GM19023 (cell line): ENCODE measurements around the gene GCC1.
A peak's percentile ranks its signal among the peaks of the same experiment; 100 is the strongest.
"Not testable (repeated sequence)": the region's sequence is repeated elsewhere in the genome, so short reads cannot be mapped to it uniquely, and the experiment has no call there.

Source experiments
- ATAC-seq: cut with Tn5 transposase; IDR thresholded peaks from one replicate; pipeline ENCODE4 v1.9.1; 2021; ENCODE audit warnings: mild to moderate bottlenecking, moderate library complexity; ENCODE audit not compliant: unreplicated experiment

The GCC1 gene

DNA sequence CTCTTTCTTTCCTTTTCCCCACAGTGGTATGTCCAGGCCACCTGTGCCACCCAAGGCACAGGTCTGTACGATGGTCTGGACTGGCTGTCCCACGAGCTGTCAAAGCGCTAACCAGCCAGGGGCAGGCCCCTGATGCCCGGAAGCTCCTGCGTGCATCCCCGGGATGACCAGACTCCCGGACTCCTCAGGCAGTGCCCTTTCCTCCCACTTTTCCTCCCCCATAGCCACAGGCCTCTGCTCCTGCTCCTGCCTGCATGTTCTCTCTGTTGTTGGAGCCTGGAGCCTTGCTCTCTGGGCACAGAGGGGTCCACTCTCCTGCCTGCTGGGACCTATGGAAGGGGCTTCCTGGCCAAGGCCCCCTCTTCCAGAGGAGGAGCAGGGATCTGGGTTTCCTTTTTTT, 5.8 kb upstream of the GCC1 start:
- no peak for ATAC-seq

DNA sequence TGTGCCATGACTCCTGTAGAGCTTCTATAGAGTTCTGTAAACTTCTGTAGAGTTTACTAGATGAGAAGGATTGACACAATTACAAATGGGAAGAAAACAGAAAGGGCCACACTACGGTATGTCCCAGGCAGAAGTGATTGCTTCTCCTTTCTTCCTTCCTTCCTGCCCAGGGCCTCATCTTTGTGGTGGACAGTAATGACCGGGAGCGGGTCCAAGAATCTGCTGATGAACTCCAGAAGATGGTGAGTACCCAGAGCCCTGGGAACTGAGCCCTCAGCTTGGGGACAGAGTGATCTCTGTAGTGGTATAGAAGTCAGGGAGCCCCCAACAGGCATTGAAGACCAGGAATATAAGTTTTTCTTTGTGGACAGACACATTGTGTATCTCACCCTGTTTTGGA, 4.5 kb upstream of the GCC1 start:
- no peak for ATAC-seq

DNA sequence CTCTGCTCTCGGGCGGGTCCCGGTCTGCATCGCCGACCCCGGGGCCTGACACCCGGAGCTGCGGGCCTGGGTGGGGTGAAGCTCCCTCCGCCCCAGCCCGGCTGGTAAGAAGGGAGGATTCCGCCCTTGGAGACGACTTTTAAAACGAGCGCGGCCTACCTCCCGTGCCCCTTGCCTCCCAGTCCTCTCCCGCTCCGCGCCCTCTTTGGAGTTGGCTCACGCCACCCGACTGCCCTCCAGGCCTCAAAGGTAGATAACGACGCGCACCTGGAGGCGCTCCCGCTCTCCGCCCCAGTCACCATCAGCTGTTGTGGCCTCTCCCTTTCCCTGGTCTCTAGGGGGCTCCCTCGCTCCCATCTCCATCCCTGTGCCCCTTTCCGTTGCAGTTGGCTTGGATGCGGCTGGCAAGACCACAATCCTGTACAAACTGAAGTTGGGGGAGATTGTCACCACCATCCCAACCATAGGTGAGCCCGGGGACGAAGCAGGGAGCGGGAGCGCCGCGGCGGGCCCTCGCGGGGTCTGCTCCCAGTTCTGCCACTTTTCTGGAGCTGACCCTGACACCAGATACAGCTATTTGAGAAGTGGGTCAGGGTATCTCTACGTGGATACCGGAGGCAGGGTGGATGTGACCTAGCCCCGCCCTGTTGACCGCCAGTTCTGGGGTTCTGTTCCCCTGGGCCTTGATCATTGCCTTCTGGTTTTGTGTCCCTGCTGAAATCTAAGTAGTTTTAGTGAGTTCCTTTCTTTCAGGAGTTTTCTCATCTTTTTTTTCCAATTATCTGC, 3.5 kb upstream of the GCC1 start:
- peak; percentile 12 for ATAC-seq

DNA sequence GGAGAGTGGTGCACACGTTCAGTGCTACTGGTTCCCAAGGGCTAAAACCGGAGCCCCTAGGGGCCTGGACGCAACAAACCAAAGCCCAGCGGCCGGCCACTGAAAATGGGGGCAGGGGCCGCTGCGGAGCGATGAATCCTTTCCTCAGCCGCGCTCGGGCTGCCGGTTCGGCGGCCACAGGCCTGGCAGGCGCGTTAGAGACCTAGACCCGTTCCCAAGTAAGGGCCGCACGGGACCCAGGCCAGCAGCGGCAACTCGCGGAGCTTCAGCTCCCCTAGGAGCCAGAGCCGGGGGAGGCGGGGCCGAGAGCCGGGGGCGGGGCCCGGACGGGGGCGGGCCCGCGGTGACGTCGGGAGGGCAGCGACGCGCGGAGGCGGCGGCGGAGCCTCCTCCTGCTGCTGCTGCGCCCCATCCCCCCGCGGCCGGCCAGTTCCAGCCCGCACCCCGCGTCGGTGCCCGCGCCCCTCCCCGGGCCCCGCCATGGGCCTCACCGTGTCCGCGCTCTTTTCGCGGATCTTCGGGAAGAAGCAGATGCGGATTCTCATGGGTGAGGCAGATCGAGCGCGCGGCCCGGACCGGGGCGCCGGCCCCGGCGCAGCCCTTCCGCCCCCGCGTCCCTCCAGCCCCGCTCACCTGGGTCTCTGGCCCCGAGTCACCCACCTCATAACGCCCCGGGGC, 2.8 kb upstream of the GCC1 start, which contains the start of gene ARF5:
ARF5 (plus strand) TSS at position 393 of the 678 bp plus-strand sequence; CDS start at position 481, 88 bp downstream.
- peak; percentile 78 for ATAC-seq

DNA sequence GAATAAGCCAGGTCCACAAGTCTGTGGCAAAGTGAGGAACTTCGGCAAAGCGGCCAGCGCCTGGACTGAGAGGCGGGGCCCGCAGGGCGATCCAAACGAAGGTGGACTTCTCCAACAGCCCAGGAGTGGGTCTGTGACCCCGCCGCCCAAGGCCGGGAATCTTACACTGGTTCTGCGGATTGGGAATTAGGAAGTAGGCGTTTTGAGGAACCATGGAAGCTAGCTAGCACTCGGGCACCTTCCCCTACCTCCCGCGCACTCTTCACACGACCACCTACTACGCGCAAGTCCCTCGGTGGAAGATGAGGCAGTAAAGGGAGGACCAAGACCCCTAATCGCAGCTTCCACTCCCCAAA, 2.2 kb upstream of the GCC1 start:
- ATAC-seq: no peak

DNA sequence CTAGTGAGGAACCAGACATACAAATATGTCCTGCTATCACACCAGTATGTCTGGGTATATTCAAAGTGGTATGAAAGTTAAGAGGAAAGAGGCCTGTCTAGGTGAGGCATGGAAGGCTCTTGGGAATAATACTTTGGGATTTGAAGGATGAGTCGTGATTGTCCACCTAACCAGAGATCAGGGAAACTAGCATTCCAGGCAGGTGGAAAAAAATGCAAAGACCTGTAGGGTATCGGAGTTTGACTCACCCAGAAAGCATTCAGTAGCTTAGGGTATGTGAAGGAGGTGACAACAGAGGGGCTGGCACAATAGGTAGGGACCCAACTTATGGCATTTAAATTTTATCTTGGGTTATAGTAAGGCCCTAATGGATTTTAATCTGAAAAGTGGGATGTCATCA, 950 bp upstream of the GCC1 start:
- no peak for ATAC-seq

DNA sequence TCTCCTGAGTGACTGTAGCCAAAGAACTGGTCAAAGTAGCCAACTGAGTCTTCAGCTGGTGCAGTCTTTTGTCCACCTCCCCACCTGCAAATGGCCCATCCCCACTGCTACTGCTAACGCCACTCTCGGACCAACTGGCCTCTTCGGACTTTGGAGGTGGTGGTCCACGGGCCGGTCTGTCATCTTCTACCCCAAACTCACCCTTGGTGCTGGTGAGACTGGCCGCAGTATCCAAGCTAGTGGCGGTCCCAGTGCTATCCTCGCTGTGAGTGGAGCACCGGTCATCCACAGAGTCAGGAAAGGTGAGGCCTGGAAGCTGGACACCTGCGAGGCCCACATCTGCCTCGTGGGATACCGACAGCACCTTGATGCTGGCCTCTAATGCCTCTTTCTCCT, 750 bp downstream of the GCC1 start:
- no peak for ATAC-seq

DNA sequence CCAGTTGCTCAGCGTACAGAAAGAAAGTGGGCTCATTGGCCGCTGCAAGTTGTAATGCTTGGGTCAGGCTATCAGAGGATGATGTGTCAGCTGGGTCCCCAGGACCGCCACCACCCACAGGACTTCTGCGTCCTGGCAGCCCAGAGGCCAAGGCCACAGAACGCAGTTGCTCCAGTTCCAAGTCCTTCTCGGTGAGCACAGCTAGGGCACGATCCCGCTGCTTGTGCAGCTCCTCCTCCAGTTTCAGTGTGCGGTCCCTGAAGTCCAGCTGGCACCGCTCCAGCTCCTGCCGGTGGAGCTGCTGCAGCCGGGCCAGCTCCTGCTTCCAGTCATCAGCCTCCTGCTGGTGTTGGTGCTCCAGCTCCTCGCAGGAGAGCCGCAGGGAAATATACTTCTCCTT, 3.0 kb downstream of the GCC1 start:
- no peak for ATAC-seq

DNA sequence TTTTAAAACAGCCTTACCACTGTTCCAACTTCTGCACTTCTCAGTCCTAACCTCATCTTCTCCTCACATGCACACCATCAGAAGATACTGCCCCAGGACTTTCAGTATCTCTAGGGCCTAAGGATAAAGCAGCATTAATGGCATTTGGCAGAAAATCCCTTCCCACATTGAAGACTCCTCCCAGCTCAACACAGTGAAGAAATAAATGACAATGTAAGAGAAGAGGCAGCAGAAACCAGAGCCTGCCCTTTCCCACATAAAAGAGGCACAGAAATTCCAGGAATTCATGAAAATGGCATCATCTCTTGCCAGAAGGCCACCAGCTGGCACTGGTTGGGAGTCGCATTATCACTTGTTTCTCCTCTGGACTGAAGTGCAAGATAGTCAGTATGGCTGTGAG, 3.7 kb downstream of the GCC1 start:
- no peak for ATAC-seq

DNA sequence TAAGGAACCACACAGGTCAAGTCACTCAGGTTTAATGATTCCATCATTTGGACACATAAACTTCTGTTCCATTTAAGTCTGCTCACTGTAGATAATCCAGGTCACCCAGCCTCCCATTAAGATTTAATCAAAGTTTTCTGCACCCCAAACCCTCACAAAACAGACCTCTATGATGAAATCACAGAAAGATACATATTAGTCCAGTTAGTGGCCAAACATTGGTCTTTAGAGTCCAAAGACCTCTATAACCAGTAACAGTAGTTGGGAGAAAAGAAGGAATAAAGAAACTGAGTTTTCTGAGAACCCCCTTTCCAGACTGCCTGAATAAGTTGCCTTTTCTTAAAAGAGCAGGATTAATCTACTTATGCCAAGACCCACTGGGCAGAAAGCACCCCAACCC, 4.8 kb downstream of the GCC1 start:
- no peak for ATAC-seq

DNA sequence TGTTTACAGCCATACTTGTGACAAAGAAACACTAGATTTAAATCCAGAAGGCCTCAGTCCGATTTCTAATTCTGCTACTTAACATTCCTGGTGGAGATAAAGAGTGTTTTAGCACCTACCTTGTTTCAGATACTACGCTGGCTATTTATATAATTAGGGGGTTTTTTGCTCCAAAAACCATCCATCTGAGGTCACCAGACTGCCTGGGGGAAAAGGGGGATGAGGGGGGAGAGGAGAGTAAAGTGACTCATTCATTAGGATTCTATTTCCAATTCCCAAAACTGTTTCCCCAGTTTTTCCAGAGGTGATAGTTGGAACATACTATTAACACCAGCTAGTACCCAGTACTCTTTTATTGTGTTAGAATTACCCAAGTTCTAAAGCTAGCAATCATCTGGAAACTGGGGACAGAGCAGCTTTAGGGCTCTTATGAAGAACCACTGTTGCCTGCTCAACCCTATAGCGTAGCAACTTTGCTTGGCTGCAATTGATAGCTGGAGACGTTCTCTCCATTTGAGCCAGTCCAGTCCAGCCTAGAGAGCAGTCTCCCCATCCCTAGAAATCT, 6.6 kb downstream of the GCC1 start:
- ATAC-seq: no peak

DNA sequence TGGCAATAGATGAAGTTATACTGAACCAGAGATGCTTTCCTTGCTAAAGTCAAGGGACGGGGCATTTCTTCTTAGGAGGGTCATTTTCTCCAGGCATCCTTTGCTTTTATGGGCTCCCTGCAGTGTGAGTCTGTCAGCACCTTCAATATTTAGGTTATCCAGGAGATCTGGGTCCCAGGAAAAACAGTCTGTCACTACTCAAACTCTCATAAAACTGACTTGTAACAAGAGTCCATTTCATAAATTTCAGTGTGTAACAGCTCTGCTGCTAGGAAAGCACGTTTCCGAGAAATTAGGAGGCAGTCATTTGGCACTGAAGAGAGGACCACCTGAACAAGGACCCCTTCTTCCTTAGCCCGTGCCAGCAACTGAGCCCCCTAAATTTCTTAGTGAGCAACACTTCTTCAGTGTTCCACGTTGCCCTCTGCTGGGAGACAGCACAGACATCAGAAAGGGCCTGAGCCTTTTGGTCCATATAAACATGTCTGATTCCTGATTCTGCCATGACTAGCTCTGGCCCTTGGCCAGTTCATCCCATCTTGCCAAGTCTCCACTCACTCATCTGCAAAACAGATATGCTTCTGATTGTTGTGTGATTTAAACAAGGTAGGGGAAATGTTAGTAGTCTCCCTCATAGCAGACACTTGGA, 7.2 kb downstream of the GCC1 start:
- ATAC-seq: no peak

DNA sequence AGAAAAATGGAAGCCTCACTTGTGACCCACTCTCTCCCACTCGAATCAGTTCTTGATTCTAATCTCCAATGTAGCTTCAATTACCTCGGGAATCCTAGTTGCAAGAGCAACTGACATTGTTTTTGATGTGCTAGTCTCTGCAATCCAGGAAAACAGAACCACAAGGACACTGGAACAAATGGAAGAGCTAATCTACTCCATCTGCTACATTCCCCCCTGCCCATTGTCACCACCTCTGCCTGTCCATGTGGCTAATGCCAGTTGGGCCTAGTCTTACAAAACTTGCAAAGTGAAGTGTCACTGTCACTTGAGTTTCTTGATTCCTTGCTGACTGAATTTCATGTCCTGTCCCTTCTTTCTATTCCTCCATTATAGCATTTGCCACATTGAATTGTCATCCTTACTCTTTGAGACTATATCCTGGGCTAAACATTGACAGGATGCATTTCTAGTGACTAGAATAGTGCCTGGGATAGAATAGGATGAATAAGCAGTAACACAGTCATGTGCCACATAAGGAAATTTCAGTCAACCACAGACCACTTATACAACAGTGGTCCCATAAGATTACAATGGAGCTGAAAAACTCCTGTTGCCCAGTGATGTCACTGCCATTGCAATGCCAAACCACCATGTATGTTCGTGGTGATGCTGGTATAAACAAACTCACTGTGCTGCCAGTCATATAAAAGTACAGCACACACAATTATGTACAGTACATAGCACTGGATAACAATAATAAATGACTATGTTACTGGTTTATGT, 13.5 kb downstream of the GCC1 start:
- ATAC-seq: no peak

DNA sequence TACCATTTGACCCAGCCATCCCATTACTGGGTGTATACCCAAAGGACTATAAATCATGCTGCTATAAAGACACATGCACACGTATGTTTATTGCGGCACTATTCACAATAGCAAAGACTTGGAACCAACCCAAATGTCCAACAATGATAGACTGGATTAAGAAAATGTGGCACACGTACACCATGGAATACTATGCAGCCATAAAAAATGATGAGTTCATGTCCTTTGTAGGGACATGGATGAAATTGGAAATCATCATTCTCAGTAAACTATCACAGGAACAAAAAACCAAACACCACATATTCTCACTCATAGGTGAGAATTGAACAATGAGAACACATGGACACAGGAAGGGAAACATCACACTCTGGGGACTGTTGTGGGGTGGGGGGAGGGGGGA, 17.4 kb downstream of the GCC1 start:
- not testable (repeated sequence) for ATAC-seq

DNA sequence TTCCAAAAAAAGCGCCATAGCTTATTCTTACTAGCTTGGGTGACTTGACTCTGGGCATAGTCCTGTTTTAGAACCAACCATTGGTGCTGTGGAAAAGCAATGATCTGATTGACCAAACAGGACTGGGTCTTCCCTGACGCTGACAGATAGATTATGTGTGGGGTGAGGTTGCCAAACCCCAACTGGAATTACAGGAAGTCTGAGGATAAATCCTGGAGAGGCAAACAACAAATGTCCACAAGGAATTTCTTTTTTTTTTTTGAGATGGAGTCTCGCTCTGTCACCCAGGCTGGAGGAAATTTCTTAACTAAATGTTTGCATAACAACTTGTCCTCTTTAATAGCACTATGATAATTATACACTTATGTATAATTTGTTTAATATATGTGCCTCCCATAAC, 19.2 kb downstream of the GCC1 start:
- no peak for ATAC-seq

DNA sequence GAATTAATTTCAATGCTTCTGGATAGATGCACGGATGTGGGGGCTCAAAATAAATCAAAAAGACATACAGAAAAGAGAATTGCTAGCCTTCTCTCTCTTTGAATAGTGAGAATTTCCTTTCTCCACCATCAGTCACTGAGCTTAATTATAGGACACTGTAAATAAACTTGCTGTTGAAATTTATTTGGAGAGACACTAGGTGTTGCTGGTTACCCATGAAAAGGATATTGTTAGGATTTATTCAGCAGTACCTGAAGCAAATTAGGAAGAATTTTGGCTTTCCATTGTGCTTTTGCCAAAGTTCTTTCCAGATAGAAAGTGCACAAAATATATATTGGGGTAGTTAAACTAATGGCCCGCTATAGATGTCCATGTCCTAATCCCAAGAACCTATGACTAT, 27.6 kb downstream of the GCC1 start:
- ATAC-seq: no peak

DNA sequence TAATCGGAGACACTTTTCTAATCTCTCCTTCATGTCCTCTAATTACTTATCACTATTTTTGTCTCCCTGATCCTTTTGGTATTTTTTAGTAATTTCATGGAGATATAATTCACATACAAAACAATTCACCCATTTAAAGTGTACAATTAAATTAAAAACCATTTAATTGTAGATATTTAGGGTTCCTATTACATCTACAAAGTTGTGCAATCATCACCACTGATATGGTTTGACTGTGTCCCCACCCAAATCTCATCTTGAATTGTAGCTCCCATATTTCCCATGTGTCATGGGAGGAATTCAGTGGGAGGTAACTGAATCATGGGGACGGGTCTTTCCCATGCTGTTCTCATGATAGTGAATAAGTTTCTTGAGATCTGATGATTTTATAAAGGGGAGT, 29.0 kb downstream of the GCC1 start:
- ATAC-seq: no peak

DNA sequence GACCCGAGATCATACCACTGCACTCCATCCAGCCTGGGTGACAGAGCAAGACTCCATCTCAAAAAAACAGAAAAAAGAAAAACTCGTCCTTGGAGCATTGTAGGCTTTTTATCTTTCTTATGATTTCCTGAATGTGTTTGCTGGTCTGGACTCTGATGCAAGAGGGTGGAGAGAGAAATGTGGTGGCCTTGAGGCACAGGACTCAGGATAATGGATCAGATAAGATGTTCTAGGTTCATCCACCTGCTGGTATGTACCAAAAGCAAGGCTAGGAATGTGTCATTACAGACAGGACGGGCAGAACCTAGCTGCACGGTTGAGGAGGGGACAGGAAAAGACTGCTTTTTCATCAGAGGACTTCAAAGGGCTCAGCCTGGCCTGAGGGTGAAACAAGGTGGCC, 33.5 kb downstream of the GCC1 start:
- no peak for ATAC-seq

DNA sequence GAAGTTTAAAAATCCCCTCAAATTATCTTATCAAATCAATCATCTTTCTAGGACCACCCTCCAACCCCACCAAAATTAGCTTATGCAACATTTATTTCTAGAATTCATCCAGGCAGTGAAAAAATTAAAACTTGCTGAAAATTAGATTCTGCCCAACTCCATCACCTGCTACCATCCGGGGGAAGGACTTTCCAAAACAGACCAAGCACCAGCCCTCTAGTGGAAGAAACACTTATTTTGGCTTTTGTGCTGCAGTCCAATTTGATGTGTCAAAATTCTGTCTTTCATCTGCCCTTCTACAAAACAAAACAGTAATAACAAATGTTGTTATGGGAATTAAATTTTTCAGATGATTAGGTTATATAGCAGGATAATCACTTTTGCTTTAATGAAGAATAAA, 35.1 kb downstream of the GCC1 start:
- no peak for ATAC-seq

DNA sequence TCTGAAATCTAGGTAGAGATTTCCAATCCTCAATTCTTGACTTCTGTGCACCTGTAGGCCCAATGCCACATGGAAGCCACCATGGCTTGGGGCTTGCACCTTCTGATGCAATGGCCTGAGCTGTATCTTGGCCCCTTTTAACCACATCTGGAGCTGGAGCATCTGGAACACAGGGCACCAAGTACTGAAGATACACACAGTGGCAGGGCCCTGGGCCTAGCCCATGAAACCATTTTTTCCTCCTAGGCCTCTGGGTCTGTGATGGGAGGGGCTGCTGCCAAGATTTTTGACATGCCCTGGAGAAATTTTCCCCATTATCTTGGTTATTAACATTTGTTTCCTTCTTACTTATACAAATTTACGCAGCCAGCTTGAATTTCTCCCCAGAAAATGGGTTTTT, 39.1 kb downstream of the GCC1 start:
- ATAC-seq: no peak

DNA sequence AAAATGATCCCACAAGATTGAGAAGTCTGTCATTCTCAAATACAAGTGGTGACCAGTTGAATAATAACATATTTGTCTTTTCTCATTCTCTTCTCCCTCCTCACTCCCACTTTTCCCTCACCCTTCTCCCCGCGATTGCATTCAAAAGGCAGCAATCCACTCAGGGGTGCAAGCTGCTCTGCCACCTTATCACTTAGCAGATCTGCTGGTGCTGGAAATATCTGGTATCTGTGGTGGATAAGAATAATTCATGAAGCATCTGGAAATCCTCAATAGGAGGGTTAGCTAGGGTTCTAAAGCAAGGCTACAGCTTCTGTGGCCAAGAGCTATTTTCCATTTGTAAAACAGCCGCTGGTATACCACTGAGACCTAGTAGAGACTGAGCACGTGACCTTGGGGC, 43.8 kb downstream of the GCC1 start:
- no peak for ATAC-seq
